MM.1S (cell line): ENCODE data around the gene SLU7.

Experiments
- DNase-seq: peaks from one replicate; pipeline ENCODE4 v3.0.0-alpha.2; 2015
- H2AFZ ChIP-seq: fragments of 300-600 bp; sonication (generic); 2 replicates; pipeline ENCODE4 v1.6.0; 2016; ENCODE audit warnings: antibody characterized with exemption, low read length
- H3F3A ChIP-seq: fragments of 300-600 bp; sonication (generic); 2 replicates; pipeline ENCODE4 v1.6.1; 2016; ENCODE audit warnings: mild to moderate bottlenecking, antibody characterized with exemption, low read length, moderate library complexity, mixed read lengths; ENCODE audit not compliant: insufficient read depth
- H3K27ac ChIP-seq: fragments of 300-600 bp; sonication (generic); 2 replicates; pipeline ENCODE4 v1.5.1; 2016; ENCODE audit warnings: mild to moderate bottlenecking, low read length
- H3K27me3 ChIP-seq: fragments of 300-600 bp; sonication (generic); replicated peaks from 2 replicates; pipeline ENCODE4 v1.6.0; 2016; ENCODE audit warnings: low read length; ENCODE audit not compliant: insufficient read depth
- H3K36me3 ChIP-seq: fragments of 300-600 bp; sonication (generic); replicated peaks from 2 replicates; pipeline ENCODE4 v1.6.1; 2016; ENCODE audit warnings: mild to moderate bottlenecking, low read length, mixed read lengths; ENCODE audit not compliant: insufficient read depth
- H3K4me1 ChIP-seq: fragments of 300-600 bp; sonication (generic); 2 replicates; pipeline ENCODE4 v1.6.1; 2016; ENCODE audit warnings: low read length, mixed read lengths
- H3K4me2 ChIP-seq: fragments of 300-600 bp; sonication (generic); 2 replicates; pipeline ENCODE4 v1.6.0; 2016; ENCODE audit warnings: low read depth, low read length
- H3K4me3 ChIP-seq: fragments of 300-600 bp; sonication (generic); 2 replicates; pipeline ENCODE4 v1.5.1; 2016; ENCODE audit warnings: low read length, mixed read lengths
- H3K79me2 ChIP-seq: fragments of 300-600 bp; sonication (generic); 2 replicates; pipeline ENCODE4 v1.6.1; 2016; ENCODE audit warnings: mixed run types, low read length, mixed read lengths
- H3K9ac ChIP-seq: fragments of 300-600 bp; sonication (generic); 2 replicates; pipeline ENCODE4 v1.6.1; 2016; ENCODE audit warnings: low read length, mixed read lengths
- H3K9me2 ChIP-seq: fragments of 300-600 bp; sonication (generic); replicated peaks from 2 replicates; pipeline ENCODE4 v1.6.1; 2016; ENCODE audit warnings: mild to moderate bottlenecking, low read length, mixed read lengths; ENCODE audit not compliant: insufficient read depth
- H3K9me3 ChIP-seq: fragments of 300-600 bp; sonication (generic); replicated peaks from 2 replicates; pipeline ENCODE4 v1.6.1; 2016; ENCODE audit warnings: mild to moderate bottlenecking, low read length, mixed read lengths; ENCODE audit not compliant: insufficient read depth
- H4K20me1 ChIP-seq: fragments of 300-600 bp; sonication (generic); 2 replicates; pipeline ENCODE4 v1.6.1; 2016; ENCODE audit warnings: mild to moderate bottlenecking, low read length, moderate library complexity, mixed read lengths; ENCODE audit not compliant: insufficient read depth
- EZH2 ChIP-seq: fragments of 300-600 bp; sonication (generic); optimal IDR thresholded peaks from 2 replicates; pipeline ENCODE3; 2017; ENCODE audit warnings: low read depth, mild to moderate bottlenecking, antibody characterized with exemption, low read length, mixed read lengths
- EZH2phosphoT487 ChIP-seq: fragments of 300-600 bp; sonication (generic); IDR thresholded peaks from 2 replicates; pipeline ENCODE4 v1.6.1; 2018; ENCODE audit warnings: antibody characterized with exemption, low read length
- TF ChIP-seq, protein P1 (sequence below): fragments of 300-600 bp; sonication (generic); IDR thresholded peaks from 2 replicates; pipeline ENCODE4 v1.5.1; 2016; ENCODE audit warnings: antibody characterized with exemption, low read length, mixed read lengths

The SLU7 gene

DNA sequence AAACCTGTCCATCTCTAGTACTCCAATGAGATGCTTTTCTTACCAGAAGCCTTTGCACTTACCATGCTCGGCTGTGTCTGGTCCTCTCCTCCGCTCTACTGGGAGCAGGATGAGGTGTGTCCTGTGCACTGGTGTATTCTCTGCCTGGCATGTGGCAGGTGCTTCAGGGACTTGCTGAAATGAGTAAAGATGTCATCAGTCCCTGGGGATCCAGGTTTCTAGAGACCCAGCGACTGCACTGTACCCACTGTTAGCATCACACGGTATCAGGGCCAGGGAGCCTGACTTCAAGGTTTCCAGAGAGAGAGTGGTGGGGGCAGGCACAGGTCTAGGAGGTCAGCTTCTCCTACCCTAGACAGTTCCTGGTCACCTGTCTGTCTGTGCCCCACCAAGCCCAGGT, 13.3 kb upstream of the SLU7 start:
- Histone ChIP-seq H3K9me2 (no peaks in the 10 kb centered on the region), H3K9ac (no peak overlapping the region), H3K9me3 (no peaks in the 10 kb centered on the region), H3K27me3 (no peaks in the 10 kb centered on the region), H3K4me3 (no peak overlapping the region), H2AFZ (no peak overlapping the region), H3F3A (no peaks in the 10 kb centered on the region), H3K36me3 (no peaks in the 10 kb centered on the region), H3K79me2 (no peaks in the 10 kb centered on the region), H3K4me1 (no peaks in the 10 kb centered on the region), H3K4me2 (no peak overlapping the region), H3K27ac (no peak overlapping the region), H4K20me1 (no peaks in the 10 kb centered on the region)
- no peak for TF ChIP-seq EZH2phosphoT487
- TF ChIP-seq, protein P1, sequence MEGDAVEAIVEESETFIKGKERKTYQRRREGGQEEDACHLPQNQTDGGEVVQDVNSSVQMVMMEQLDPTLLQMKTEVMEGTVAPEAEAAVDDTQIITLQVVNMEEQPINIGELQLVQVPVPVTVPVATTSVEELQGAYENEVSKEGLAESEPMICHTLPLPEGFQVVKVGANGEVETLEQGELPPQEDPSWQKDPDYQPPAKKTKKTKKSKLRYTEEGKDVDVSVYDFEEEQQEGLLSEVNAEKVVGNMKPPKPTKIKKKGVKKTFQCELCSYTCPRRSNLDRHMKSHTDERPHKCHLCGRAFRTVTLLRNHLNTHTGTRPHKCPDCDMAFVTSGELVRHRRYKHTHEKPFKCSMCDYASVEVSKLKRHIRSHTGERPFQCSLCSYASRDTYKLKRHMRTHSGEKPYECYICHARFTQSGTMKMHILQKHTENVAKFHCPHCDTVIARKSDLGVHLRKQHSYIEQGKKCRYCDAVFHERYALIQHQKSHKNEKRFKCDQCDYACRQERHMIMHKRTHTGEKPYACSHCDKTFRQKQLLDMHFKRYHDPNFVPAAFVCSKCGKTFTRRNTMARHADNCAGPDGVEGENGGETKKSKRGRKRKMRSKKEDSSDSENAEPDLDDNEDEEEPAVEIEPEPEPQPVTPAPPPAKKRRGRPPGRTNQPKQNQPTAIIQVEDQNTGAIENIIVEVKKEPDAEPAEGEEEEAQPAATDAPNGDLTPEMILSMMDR = no peak
- no peak for TF ChIP-seq EZH2
- no peak for DNase-seq

DNA sequence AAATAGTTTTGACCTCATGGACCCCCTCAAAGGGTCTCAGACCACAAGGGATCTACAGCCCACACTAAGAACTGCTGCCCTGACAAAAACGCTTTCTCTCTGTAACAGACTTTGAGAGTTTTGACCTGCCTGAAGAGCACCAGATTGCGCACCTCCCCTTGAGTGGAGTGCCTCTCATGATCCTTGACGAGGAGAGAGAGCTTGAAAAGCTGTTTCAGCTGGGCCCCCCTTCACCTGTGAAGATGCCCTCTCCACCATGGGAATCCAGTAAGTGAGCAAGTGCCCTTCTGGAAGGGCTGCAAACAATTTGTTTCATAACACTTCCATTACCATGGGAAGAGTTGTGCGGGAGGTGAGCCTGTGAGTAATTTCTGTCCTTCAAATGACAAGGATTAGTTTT, 8.7 kb upstream of the SLU7 start:
- H3K27me3 ChIP-seq = no peaks in the 10 kb centered on the region
- H3K4me2 ChIP-seq = no peak overlapping the region
- peaks cover 27% of the 10 kb centered on the region for H3K79me2 ChIP-seq
- no peaks in the 10 kb centered on the region for H4K20me1 ChIP-seq
- no peak overlapping the region for H2AFZ ChIP-seq
- TF ChIP-seq EZH2 (no peak), EZH2phosphoT487 (no peak)
- TF ChIP-seq, protein P1 = no peak
- H3K9me2 ChIP-seq = no peaks in the 10 kb centered on the region
- DNase-seq = no peak
- H3K4me3 ChIP-seq = no peak overlapping the region
- H3K9me3 ChIP-seq = no peaks in the 10 kb centered on the region
- H3K9ac ChIP-seq = no peak overlapping the region
- H3K36me3 ChIP-seq = peaks cover 4% of the 10 kb centered on the region; the same call in 1 of the 2 replicates
- H3F3A ChIP-seq = no peaks in the 10 kb centered on the region
- H3K27ac ChIP-seq = no peak overlapping the region
- H3K4me1 ChIP-seq = peaks cover 10% of the 10 kb centered on the region

DNA sequence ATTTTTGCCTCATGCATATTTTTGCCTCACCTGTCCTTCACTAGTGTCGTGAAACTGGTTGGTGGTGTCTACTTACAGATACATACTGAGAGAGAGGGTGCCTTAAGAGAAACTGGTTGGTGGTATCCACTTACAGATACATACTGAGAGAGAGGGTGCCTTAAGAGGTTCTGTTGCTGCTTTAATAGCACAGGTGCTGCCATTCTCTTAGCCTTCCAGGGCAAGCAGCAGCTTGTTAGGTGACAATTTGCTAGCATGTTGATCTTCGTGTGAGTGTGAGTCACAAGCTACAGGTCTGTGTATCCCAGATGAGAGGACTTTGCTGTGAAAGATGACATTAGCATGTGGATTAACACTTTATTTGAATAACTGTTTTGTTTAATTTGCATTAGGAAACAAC, 4.2 kb upstream of the SLU7 start:
- Histone ChIP-seq H3K4me2 (peak overlapping the region; percentile 73), H3K9ac (peak overlapping the region; percentile 63; the same call in 1 of the 2 replicates), H3K36me3 (peaks cover 4% of the 10 kb centered on the region; the same call in 1 of the 2 replicates)

More for the DNA sequence above, 4.2 kb upstream of the SLU7 start:
- Histone ChIP-seq H3K9me3 (no peaks in the 10 kb centered on the region), H2AFZ (no peak overlapping the region), H3K4me1 (peaks cover 27% of the 10 kb centered on the region), H4K20me1 (no peaks in the 10 kb centered on the region), H3F3A (peaks cover 28% of the 10 kb centered on the region), H3K27me3 (no peaks in the 10 kb centered on the region), H3K4me3 (peak overlapping the region; percentile 81), H3K79me2 (peaks cover 43% of the 10 kb centered on the region), H3K27ac (no peak overlapping the region), H3K9me2 (no peaks in the 10 kb centered on the region)
- TF ChIP-seq, protein P1 = no peak
- TF ChIP-seq EZH2phosphoT487 = no peak
- TF ChIP-seq EZH2 = no peak
- no peak for DNase-seq
